Activated CD8-positive, alpha-beta memory T cell treated with anti-CD3 and anti-CD28 coated beads, Interleukin-2, amount 10 ng/mL, durations not matched to agents 7 days and 5 days (primary cell): ENCODE results near the gene CD58. TPM values are rescaled to one million over a fixed set of nuclear protein-coding genes. Genes with fewer than 3 reads are reported as not detected.

ENCODE experiments used
- ATAC-seq: fragments of 150-1000 bp; cut with Tn5 transposase; one replicate; pipeline ENCODE4 v1.10.0; 2021; ENCODE audit warnings: moderate library complexity
- CTCF ChIA-PET: fragments of 350-600 bp; sonication (Branson Sonifier 250); formaldehyde crosslinking; loops from one replicate; lab custom pipeline; 2021; ENCODE audit warnings: antibody characterized with exemption; lab: Charles Lee
- DNase-seq: peaks from one replicate; pipeline ENCODE4 v3.0.0-alpha.2; 2020
- H3K27ac Mint-ChIP-seq: one replicate; pipeline ENCODE4 v1.8.0; 2021; ENCODE audit warnings: mild to moderate bottlenecking, mixed read lengths
- H3K27me3 Mint-ChIP-seq: one replicate; pipeline ENCODE4 v1.8.0; 2021; ENCODE audit warnings: mixed read lengths
- H3K36me3 Mint-ChIP-seq: one replicate; pipeline ENCODE4 v1.8.0; 2021; ENCODE audit warnings: mild to moderate bottlenecking, mixed read lengths
- H3K4me1 Mint-ChIP-seq: one replicate; pipeline ENCODE4 v1.8.0; 2021; ENCODE audit warnings: mixed read lengths
- H3K4me3 Mint-ChIP-seq: one replicate; pipeline ENCODE4 v1.8.0; 2021; ENCODE audit warnings: mild to moderate bottlenecking, moderate library complexity, mixed read lengths
- H3K9me3 Mint-ChIP-seq: one replicate; pipeline ENCODE4 v1.8.0; 2022; ENCODE audit warnings: low read depth, mixed read lengths
- total RNA-seq, 2 experiments: library from RNA; stranded (reverse); gene quantifications; one replicate each; pipeline ENCODE4 v1.2.3, GENCODE V29; 2021

The CD58 gene
- total RNA-seq, 2 experiments from 2014 or later: 54.0 to 56.9 TPM

DNA sequence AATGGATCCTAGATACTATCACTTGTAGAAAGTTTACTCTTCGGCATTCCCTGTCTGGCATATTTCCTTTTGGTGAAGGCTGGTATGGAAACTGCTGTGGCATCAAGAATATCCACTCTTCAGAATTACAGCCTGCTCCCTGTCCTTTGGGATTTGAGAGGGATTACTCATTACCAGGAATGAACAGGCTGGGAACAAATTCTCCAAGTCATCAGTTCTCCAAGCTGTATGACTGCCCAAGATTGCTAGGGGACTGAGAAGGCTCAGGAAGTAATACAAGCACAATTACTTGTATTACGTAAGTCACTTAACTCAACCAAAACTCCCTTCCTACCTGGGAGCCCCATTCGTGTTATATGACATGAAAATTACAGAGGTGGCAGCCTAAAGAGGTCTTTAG lies 49.6 kb downstream of the CD58 start:
- Mint-ChIP-seq H3K36me3 (peaks cover 64% of the 10 kb centered on the region), H3K27me3 (no peaks in the 10 kb centered on the region), H3K4me3 (no peak overlapping the region), H3K4me1 (peaks cover 27% of the 10 kb centered on the region), H3K27ac (no peak overlapping the region), H3K9me3 (no peaks in the 10 kb centered on the region)
- DNase-seq (no peak), ATAC-seq (no peak)
- CTCF ChIA-PET: no interaction called here

DNA sequence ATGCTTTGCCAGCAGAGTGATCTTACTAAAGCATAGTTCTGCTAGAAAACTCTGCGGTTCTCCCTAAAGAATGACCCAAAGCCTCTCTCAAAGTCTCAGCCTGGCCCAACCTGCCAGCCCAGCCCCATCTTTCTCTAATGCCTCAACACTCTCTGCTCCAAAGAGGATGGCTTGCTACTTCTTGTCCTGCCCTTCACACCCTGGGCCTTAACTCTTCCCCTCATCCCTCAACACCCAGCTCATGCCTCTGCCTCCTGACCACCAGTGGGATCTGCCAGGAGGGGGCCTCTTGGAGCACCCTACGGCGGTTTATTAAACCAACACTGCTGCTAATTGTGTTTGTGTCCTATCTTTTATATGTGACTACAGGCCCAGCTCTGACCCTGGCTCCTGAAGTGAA lies 52.4 kb downstream of the CD58 start:
- no peak for ATAC-seq
- CTCF ChIA-PET: no interaction called here
- Mint-ChIP-seq H3K27ac (peak overlapping the region; percentile 58), H3K9me3 (no peaks in the 10 kb centered on the region), H3K36me3 (peaks cover 54% of the 10 kb centered on the region), H3K4me3 (no peak overlapping the region), H3K4me1 (peaks cover 50% of the 10 kb centered on the region), H3K27me3 (no peaks in the 10 kb centered on the region)
- DNase-seq: no peak

DNA sequence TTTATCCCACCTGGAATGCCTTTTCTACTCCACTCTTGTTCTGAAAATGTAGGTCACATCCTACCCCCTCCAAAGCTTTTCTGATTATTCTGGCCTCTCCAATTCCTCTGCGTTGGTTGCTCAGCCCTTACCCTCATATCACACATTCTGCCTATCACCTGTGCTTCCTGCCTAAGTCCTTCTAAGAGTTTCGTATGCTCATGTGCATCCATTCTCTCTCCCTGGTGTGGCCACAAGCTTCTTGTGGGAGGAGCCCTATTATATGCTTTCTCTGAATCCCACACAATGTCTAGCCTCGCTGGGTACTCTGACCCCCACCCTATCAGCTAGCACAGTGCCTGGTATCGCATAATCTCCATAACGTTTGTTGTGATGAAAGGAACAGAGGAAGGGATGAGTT lies 54.2 kb downstream of the CD58 start:
- DNase-seq (no peak), ATAC-seq (no peak)
- Mint-ChIP-seq H3K27me3 (no peaks in the 10 kb centered on the region), H3K9me3 (peaks cover 3% of the 10 kb centered on the region), H3K4me1 (peaks cover 61% of the 10 kb centered on the region), H3K27ac (peak overlapping the region; percentile 85), H3K4me3 (no peak overlapping the region), H3K36me3 (peaks cover 54% of the 10 kb centered on the region)
- CTCF ChIA-PET: interaction anchor here (1.4 to 4.5 kb wide), 4 partner anchors 12 to 378 kb away, joined by 3 to 38 read pairs (median 24); no protein-coding TSS in a partner anchor

DNA sequence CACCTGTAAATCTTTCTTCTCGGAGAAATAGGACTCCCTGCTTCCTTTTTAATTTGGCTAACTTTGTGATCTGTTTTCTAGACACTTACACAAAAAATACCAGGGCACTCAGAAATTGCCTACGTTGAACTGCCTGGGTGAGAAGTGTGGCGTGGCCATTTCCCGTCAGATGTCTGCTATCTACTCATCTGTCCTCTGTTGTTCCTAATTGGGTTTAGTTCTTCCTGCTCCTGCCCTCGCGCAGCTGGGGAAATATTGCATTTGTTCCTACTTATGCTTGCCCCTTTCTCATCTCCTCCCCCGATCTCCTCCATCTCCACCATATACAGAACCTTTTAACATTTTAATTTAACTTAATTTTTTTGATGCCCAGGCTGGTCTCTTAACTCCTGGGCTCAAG lies 55.1 kb downstream of the CD58 start:
- Mint-ChIP-seq H3K36me3 (peaks cover 57% of the 10 kb centered on the region), H3K9me3 (peaks cover 6% of the 10 kb centered on the region), H3K4me3 (peak overlapping the region; percentile 39), H3K27ac (peak overlapping the region; percentile 93), H3K4me1 (peaks cover 71% of the 10 kb centered on the region), H3K27me3 (no peaks in the 10 kb centered on the region)
- DNase-seq: peak; percentile 67
- CTCF ChIA-PET: interaction anchor here (1.0 to 4.5 kb wide), 12 partner anchors 11 to 376 kb away, joined by 3 to 38 read pairs (median 6); no protein-coding TSS in a partner anchor
- peak; percentile 48 for ATAC-seq

DNA sequence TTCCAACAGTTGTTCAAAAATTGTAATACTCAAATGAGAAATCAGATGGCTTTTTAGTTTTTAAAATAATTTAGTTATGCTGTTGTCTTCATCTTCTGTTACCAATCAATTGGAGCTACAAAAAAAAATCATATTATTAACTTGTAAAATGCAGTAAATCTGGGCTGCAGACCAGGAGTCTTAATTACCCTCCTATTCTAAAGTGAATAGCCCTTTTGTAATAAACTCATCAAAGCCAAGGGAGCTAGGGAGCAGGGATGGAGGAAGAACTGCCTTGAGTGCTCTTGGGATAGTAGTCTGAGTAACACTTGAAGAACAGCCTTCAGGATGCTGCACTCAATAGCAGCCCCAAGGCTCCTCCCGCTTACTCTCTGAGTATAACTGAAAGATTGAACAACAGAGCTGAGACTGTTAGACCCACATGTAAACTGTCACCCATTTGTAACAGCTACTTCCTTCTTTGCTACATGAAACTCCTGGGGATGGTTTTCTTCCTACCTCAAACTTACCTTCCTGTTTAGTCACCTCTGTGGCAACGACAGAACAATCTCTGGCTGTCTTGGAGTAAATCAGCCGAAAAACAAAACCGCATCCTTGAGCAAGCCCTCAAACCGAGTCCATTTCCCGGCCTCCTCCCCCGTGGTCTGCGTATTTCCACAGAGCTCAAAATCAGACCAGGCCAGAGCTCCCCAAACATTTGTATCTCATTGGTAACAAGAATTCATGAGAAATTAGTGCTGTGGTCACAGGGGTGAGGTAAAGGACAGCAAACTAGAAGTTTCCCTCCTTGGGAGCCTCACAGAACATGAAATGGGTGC lies 55.9 kb downstream of the CD58 start:
- ATAC-seq (peak; percentile 83), DNase-seq (peak; percentile 86)
- H3K27me3 Mint-ChIP-seq: no peaks in the 10 kb centered on the region
- H3K27ac Mint-ChIP-seq: peak overlapping the region; percentile 93
- CTCF ChIA-PET: interaction anchor here (1.0 to 4.5 kb wide), 15 partner anchors 10 to 376 kb away, joined by 3 to 38 read pairs (median 6); no protein-coding TSS in a partner anchor
- H3K4me1 Mint-ChIP-seq: peaks cover 77% of the 10 kb centered on the region
- peaks cover 6% of the 10 kb centered on the region for H3K9me3 Mint-ChIP-seq
- H3K4me3 Mint-ChIP-seq: peak overlapping the region; percentile 39
- H3K36me3 Mint-ChIP-seq: peaks cover 56% of the 10 kb centered on the region

DNA sequence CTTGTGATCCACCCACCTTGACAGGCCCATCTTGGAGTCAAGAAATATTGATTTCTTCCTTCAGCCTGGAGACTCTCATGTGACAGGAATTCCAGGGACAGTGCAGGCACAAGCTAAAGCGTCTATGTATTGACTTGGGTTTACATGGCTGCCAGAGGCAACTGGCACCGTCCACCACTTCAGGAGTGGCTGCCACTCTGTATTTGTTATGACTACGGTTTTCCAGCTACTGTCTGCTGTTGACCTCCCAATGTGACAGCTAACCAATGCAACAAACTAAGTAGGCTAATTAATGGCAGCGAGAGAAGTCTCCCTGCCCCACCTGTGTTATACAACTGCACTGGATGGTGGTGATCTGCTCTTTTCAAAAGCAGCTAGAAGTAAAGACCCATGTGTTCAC lies 56.9 kb downstream of the CD58 start:
- ATAC-seq (no peak), DNase-seq (no peak)
- no peak overlapping the region for H3K4me3 Mint-ChIP-seq
- H3K9me3 Mint-ChIP-seq: peaks cover 6% of the 10 kb centered on the region
- peaks cover 83% of the 10 kb centered on the region for H3K4me1 Mint-ChIP-seq
- H3K27me3 Mint-ChIP-seq: no peaks in the 10 kb centered on the region
- peak overlapping the region; percentile 67 for H3K27ac Mint-ChIP-seq
- H3K36me3 Mint-ChIP-seq: peaks cover 53% of the 10 kb centered on the region
- CTCF ChIA-PET: interaction anchor here (1.4 to 4.5 kb wide), 11 partner anchors 9 to 375 kb away, joined by 4 to 38 read pairs (median 7); no protein-coding TSS in a partner anchor

DNA sequence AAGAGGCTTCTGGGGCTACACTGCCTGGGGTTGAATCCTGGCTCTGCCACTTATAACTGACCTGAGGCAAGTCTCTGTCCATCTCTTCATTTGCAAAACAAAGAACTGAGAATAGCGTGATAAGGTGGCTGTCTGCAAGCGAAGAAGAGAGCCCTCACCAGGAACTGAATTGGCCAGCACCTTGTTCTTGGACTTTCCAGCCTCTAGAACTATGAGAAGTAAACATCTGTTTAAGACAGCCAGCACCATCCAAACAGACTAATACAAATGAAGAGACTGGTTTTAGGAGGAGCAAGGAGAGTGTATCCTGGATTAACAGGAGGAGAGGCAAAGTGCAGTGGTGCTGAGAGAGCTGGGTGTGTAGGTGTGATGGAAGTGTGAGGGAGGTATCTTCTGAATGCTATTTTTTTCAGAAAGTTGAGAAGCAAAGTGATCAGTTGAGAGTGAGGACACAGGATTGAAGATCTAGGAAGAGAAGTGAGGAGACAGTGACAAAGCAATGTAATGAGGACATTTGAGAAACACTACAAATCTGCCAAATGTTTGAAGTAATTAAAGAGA lies 59.3 kb downstream of the CD58 start:
- ATAC-seq (no peak), DNase-seq (peak; percentile 11)
- Mint-ChIP-seq H3K27ac (peak overlapping the region; percentile 52), H3K36me3 (peaks cover 38% of the 10 kb centered on the region), H3K4me3 (no peak overlapping the region), H3K9me3 (peaks cover 6% of the 10 kb centered on the region), H3K4me1 (peaks cover 78% of the 10 kb centered on the region), H3K27me3 (no peaks in the 10 kb centered on the region)
- CTCF ChIA-PET: interaction anchor here (1.1 to 1.7 kb wide), 2 partner anchors 12 to 46 kb away, joined by 4 read pairs; no protein-coding TSS in a partner anchor

DNA sequence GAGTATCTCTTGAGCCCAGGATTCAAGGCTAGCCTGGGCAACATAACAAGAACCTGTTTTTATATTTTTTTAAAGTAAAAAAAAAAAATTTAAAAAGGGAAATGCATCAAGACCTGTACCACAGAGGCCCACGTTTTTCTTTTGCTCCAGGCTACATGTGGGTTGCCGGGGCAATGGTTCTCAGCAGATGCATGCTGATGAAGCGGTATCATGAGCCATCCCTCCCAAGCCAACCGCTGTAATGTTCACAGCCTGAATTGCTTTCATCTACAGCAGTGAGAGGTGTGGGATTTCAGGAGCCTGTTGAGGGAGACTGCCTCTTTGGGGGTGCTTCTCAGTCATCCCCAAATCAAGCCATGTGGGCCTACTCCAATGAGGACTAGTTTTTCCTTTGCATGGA lies 60.5 kb downstream of the CD58 start:
- H3K4me3 Mint-ChIP-seq: no peak overlapping the region
- ATAC-seq: no peak
- H3K27me3 Mint-ChIP-seq: no peaks in the 10 kb centered on the region
- peaks cover 78% of the 10 kb centered on the region for H3K4me1 Mint-ChIP-seq
- peaks cover 38% of the 10 kb centered on the region for H3K36me3 Mint-ChIP-seq
- H3K9me3 Mint-ChIP-seq: peaks cover 6% of the 10 kb centered on the region
- CTCF ChIA-PET: interaction anchor here (1.1 to 1.7 kb wide), 2 partner anchors 11 to 47 kb away, joined by 4 read pairs; no protein-coding TSS in a partner anchor
- peak; percentile 41 for DNase-seq
- peak overlapping the region; percentile 79 for H3K27ac Mint-ChIP-seq

DNA sequence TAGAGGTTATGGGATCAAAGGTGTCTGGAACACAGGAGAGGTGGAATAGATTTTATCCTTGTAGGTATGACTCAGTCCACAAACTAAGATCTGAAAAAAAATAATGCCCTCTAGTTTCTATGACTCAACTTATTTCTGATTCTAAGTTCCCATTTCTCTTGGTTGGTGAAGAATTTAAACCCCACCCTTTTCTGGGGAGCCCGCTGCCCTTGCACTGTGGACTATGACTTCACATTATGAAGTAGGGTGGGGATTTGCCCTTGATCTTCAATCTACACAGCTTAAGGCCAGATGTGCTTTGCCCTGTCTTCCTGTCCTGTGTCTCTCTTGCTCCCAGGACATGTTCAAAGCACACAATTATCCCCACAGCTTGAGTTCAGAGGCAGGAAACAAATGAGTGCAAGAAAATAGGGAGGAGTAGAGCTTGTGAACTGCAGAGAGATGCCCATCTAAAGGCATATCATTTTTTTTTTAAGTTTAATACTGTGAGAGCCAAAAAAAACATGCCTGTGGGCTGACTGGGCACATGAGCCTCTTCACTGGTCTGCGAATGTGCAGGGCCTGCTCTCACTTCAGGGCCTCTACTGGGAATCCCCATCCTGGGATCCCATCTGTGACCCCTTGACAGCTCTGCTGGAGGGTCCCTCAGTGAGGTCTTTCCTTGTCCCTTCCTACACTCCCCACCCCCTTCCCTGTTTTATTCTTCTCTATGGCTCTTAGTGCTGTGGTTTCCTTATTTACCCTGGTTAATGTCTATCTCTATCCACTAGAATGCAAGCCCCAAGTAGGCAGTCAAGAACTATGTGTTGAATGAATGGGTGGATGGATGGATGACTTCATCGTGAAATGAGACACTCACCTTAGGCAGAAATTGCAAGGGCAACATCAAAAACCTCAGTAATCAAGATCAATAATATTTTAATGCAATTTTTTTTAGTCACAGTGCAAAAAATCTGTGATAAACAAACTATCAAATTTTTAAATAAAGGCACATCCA lies 61.5 kb downstream of the CD58 start:
- Mint-ChIP-seq H3K27me3 (no peaks in the 10 kb centered on the region), H3K9me3 (peaks cover 6% of the 10 kb centered on the region), H3K4me1 (peaks cover 79% of the 10 kb centered on the region), H3K27ac (peak overlapping the region; percentile 93), H3K36me3 (peaks cover 38% of the 10 kb centered on the region), H3K4me3 (no peak overlapping the region)
- DNase-seq: peak; percentile 75
- CTCF ChIA-PET: interaction anchor here (1.0 kb wide), 1 partner anchor 9 kb away, joined by 5 read pairs; no protein-coding TSS in a partner anchor
- peak; percentile 26 for ATAC-seq

DNA sequence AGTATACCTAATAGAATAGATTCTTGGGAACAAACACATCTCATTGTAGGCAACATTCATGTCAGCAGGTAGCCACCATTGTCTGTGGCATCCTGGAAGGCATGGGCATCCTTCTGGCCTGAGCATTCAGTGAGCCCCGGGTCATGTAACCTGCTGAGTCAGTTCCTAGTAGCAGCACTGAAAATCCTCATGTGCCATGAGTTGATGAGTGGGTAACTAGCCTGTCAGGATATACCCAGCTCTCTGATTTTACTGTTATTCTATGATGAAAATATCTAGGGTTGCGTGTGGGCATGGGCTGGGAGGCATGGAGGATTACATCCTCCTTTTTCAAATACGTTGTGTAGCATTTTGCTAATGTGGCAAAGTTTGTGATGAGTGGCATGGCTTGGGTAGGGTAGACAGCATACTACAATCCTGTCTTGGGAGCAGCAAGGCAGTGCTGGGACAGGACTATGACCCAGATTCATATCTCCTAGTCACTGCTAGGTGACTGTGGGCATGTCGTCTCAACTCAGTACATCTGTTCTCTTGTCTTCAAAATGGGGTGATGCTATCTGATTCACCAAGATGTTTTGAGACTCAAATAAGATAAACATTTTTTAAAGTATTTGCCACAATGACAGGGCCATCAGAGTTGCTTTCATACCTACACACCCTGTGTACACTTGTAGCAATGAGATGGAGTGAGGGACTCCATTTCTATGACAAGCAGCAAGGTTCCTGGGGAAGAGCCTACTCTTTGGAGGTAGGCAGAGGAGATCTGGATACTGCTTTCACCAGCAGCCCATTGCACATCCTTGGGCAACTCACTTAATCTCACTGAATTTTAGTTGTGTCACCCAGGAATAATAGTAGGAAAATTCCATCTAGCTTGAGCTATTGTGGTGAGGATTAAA lies 62.5 kb downstream of the CD58 start:
- DNase-seq (peak; percentile 41), ATAC-seq (no peak)
- peak overlapping the region; percentile 93 for H3K27ac Mint-ChIP-seq
- no peaks in the 10 kb centered on the region for H3K27me3 Mint-ChIP-seq
- no peak overlapping the region for H3K4me3 Mint-ChIP-seq
- H3K4me1 Mint-ChIP-seq: peaks cover 82% of the 10 kb centered on the region
- H3K36me3 Mint-ChIP-seq: peaks cover 35% of the 10 kb centered on the region
- CTCF ChIA-PET: interaction anchor here (0.7 to 1.1 kb wide), 5 partner anchors 8 to 369 kb away, joined by 3 to 5 read pairs (median 3); no protein-coding TSS in a partner anchor
- peaks cover 6% of the 10 kb centered on the region for H3K9me3 Mint-ChIP-seq

DNA sequence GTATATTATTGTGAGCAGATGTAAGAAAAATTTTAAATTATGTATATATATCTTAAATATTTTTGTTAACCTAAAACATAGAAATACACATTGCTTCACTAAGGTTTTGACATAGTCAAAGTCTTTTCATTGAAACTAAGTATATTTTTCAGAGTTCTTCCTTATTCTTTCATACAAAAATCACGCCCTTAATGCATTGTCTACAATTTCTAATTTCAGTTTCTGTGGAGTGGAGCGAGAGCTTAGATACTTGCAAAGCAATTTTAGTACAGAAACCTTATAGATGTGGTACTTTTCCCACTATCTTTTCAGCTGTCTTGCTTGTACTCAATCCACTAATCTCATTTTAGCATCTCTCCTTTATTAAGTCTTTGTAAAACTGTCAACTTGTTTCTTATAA lies 63.2 kb downstream of the CD58 start:
- Mint-ChIP-seq H3K27ac (peak overlapping the region; percentile 93), H3K4me1 (peaks cover 82% of the 10 kb centered on the region), H3K9me3 (peaks cover 6% of the 10 kb centered on the region), H3K4me3 (no peak overlapping the region), H3K36me3 (peaks cover 32% of the 10 kb centered on the region), H3K27me3 (no peaks in the 10 kb centered on the region)
- DNase-seq (no peak), ATAC-seq (no peak)
- CTCF ChIA-PET: interaction anchor here (0.7 to 1.1 kb wide), 4 partner anchors 8 to 368 kb away, joined by 3 to 5 read pairs (median 3); no protein-coding TSS in a partner anchor
